Activated CD4-positive, alpha-beta memory T cell treated with anti-CD3 and anti-CD28 coated beads for 36 hours (primary cell): ENCODE results near the gene CD160. TPM values are rescaled to one million over a fixed set of nuclear protein-coding genes. Genes with fewer than 3 reads are reported as not detected.
"Not testable (repeated sequence)": the region's sequence is repeated elsewhere in the genome, so short reads cannot be mapped to it uniquely, and the experiment has no call there.

ENCODE experiments used
- CTCF ChIA-PET: fragments of 350-600 bp; sonication (Branson Sonifier 250); formaldehyde crosslinking; loops from one replicate; lab custom pipeline; 2021; ENCODE audit warnings: antibody characterized with exemption, inconsistent platforms; lab: Charles Lee
- POLR2A ChIA-PET: fragments of 350-600 bp; sonication (Branson Sonifier 250); formaldehyde crosslinking; loops from one replicate; lab custom pipeline; 2021; ENCODE audit warnings: antibody characterized with exemption; lab: Charles Lee
- DNase-seq: peaks from one replicate; pipeline ENCODE4 v3.0.0-alpha.2; 2020
- H3K27ac Mint-ChIP-seq: one replicate; pipeline ENCODE4 v1.8.0; 2021; ENCODE audit warnings: mixed read lengths
- H3K27me3 Mint-ChIP-seq: one replicate; pipeline ENCODE4 v1.8.0; 2021; ENCODE audit warnings: mixed read lengths
- H3K36me3 Mint-ChIP-seq: one replicate; pipeline ENCODE4 v1.8.0; 2021; ENCODE audit warnings: mixed read lengths
- H3K4me1 Mint-ChIP-seq: one replicate; pipeline ENCODE4 v1.8.0; 2021; ENCODE audit warnings: low read depth, mixed read lengths
- H3K4me3 Mint-ChIP-seq: one replicate; pipeline ENCODE4 v1.8.0; 2021; ENCODE audit warnings: mild to moderate bottlenecking, mixed read lengths
- H3K9me3 Mint-ChIP-seq: one replicate; pipeline ENCODE4 v1.8.0; 2021; ENCODE audit warnings: mixed read lengths
- intact Hi-C: fragments of 100-400 bp; cut with micrococcal nuclease; formaldehyde crosslinking; loops from one replicate; pipeline ENCODE4 v1.15.1; 2023
- total RNA-seq, 2 experiments: library from RNA; stranded (reverse); gene quantifications; one replicate each; pipeline ENCODE4 v1.2.3, GENCODE V29; 2021

Gene CD160
- under 1 TPM; 0.14 to 0.31 TPM for total RNA-seq

GRCh38 chr1:145719230-145720079 is at the start of gene CD160:
Gene CD160 (plus strand): TSS chr1:145719499. CDS start chr1:145728328, 8,829 bp downstream.
- Mint-ChIP-seq H3K4me3 (no peak within 1 kb of the TSS), H3K27ac (no peak within 1 kb of the TSS), H3K27me3 (peaks cover 21% of the 10 kb centered on the region), H3K4me1 (peaks cover 19% of the 10 kb centered on the region), H3K9me3 (no peaks in the 10 kb centered on the region), H3K36me3 (no peaks in the 10 kb centered on the region)
- DNase-seq: peak; percentile 16
- intact Hi-C loops: no loop called here
- ChIA-PET CTCF (interaction anchor here (0.8 to 3.2 kb wide), 5 partner anchors 10 to 109 kb away, joined by 3 to 26 read pairs (median 4); no protein-coding TSS in a partner anchor), POLR2A (no interaction called here)

GRCh38 chr1:145670995-145671745 is 48.1 kb upstream of the CD160 start:
- DNase-seq, intact Hi-C loops, H3K9me3 Mint-ChIP-seq, H3K27me3 Mint-ChIP-seq, POLR2A ChIA-PET, H3K4me3 Mint-ChIP-seq, CTCF ChIA-PET, H3K27ac Mint-ChIP-seq: not testable (repeated sequence)
- peaks cover 14% of the 10 kb centered on the region for H3K4me1 Mint-ChIP-seq
- H3K36me3 Mint-ChIP-seq: peaks cover 15% of the 10 kb centered on the region

- POLR2A ChIA-PET, H3K9me3 Mint-ChIP-seq, H3K27me3 Mint-ChIP-seq, DNase-seq, CTCF ChIA-PET, H3K27ac Mint-ChIP-seq, intact Hi-C loops, H3K36me3 Mint-ChIP-seq, H3K4me3 Mint-ChIP-seq: not testable (repeated sequence)
- peaks cover 14% of the 10 kb centered on the region for H3K4me1 Mint-ChIP-seq
These were observed 46.1 kb upstream of the CD160 start for GRCh38 chr1:145673217-145673616.

DNA sequence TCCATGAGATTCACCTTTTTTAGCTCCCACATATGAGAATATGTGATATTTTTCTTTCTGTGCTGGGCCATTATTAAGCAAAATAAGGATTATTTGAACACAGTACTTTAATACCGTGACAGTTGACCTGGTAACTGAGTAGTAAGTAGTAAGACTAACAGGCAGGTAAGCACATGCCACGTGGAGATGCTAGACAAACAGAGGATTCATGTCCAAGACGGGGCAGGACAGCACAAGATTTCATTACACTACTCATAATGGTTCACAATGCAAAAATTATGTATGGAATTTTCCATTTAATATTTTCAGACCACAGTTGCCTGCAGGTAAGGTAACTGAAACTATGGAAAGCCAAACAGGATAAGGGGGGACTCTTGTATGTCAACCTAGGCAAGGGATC is 34.4 kb upstream of the CD160 start:
- H3K9me3 Mint-ChIP-seq, POLR2A ChIA-PET, intact Hi-C loops, H3K27me3 Mint-ChIP-seq, DNase-seq, H3K4me3 Mint-ChIP-seq, H3K36me3 Mint-ChIP-seq, CTCF ChIA-PET, H3K27ac Mint-ChIP-seq: not testable (repeated sequence)
- peaks cover 11% of the 10 kb centered on the region for H3K4me1 Mint-ChIP-seq

- H3K27me3 Mint-ChIP-seq, H3K27ac Mint-ChIP-seq, POLR2A ChIA-PET, DNase-seq, CTCF ChIA-PET, H3K9me3 Mint-ChIP-seq, H3K36me3 Mint-ChIP-seq, intact Hi-C loops, H3K4me3 Mint-ChIP-seq: not testable (repeated sequence)
- peaks cover 23% of the 10 kb centered on the region for H3K4me1 Mint-ChIP-seq
These were observed 33.2 kb upstream of the CD160 start for GRCh38 chr1:145686078-145686477.

DNA sequence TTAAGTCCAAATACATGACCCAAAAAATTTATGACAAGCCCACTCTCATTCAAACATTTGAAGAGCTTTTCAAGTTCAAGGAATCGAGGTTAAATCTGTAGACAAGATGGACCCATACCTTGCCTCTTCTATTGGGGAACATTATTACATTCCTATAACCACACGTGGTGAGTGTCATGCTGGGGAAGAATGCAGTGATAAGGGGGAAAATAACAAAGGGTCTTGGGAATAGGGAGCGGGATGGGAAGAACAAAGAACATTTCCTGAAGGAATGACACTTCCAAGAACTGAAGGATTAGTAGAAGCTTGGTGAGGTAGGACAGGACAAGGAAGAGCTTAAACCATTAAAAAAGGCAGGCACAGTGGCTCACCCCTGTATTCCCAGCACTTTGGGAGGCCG is 31.0 kb upstream of the CD160 start:
- intact Hi-C loops: no loop called here
- POLR2A ChIA-PET: no interaction called here

GRCh38 chr1:145688924-145689323 is 30.4 kb upstream of the CD160 start:
- ChIA-PET POLR2A (no interaction called here), CTCF (interaction anchor here (5.3 kb wide), 1 partner anchor 32 kb away, joined by 26 read pairs; the partner anchor contains the start of gene CD160)
- no peaks in the 10 kb centered on the region for H3K9me3 Mint-ChIP-seq

More for the DNA sequence above, 31.0 kb upstream of the CD160 start:
- Mint-ChIP-seq H3K27ac (no peak overlapping the region), H3K36me3 (no peaks in the 10 kb centered on the region), H3K4me3 (no peak overlapping the region), H3K27me3 (no peaks in the 10 kb centered on the region), H3K9me3 (no peaks in the 10 kb centered on the region), H3K4me1 (peaks cover 23% of the 10 kb centered on the region)
- CTCF ChIA-PET: interaction anchor here (5.3 kb wide), 1 partner anchor 32 kb away, joined by 26 read pairs; the partner anchor contains the start of gene CD160
- no peak for DNase-seq

GRCh38 chr1:145689922-145690321 is 29.4 kb upstream of the CD160 start:
- H3K4me1 Mint-ChIP-seq: peaks cover 23% of the 10 kb centered on the region
- H3K27me3 Mint-ChIP-seq: no peaks in the 10 kb centered on the region
- ChIA-PET CTCF (interaction anchor here (5.3 kb wide), 1 partner anchor 31 kb away, joined by 26 read pairs; the partner anchor contains the start of gene CD160), POLR2A (no interaction called here)
- no peak for DNase-seq
- H3K27ac Mint-ChIP-seq: no peak overlapping the region
- no peaks in the 10 kb centered on the region for H3K9me3 Mint-ChIP-seq
- intact Hi-C loops: no loop called here
- no peaks in the 10 kb centered on the region for H3K36me3 Mint-ChIP-seq
- H3K4me3 Mint-ChIP-seq: no peak overlapping the region

More at GRCh38 chr1:145688924-145689323, 30.4 kb upstream of the CD160 start:
- peaks cover 23% of the 10 kb centered on the region for H3K4me1 Mint-ChIP-seq
- no peak overlapping the region for H3K27ac Mint-ChIP-seq
- no peaks in the 10 kb centered on the region for H3K36me3 Mint-ChIP-seq
- intact Hi-C loops: no loop called here
- no peak overlapping the region for H3K4me3 Mint-ChIP-seq
- no peaks in the 10 kb centered on the region for H3K27me3 Mint-ChIP-seq
- DNase-seq: no peak

GRCh38 chr1:145690587-145691558 is 28.4 kb upstream of the CD160 start:
- POLR2A ChIA-PET: no interaction called here
- DNase-seq: peak; percentile 54
- no peak overlapping the region for H3K27ac Mint-ChIP-seq
- no peaks in the 10 kb centered on the region for H3K27me3 Mint-ChIP-seq
- peaks cover 23% of the 10 kb centered on the region for H3K4me1 Mint-ChIP-seq
- intact Hi-C loops: no loop called here
- CTCF ChIA-PET: interaction anchor here (5.3 kb wide), 1 partner anchor 30 kb away, joined by 26 read pairs; the partner anchor contains the start of gene CD160
- no peak overlapping the region for H3K4me3 Mint-ChIP-seq
- H3K36me3 Mint-ChIP-seq: no peaks in the 10 kb centered on the region
- H3K9me3 Mint-ChIP-seq: no peaks in the 10 kb centered on the region

DNA sequence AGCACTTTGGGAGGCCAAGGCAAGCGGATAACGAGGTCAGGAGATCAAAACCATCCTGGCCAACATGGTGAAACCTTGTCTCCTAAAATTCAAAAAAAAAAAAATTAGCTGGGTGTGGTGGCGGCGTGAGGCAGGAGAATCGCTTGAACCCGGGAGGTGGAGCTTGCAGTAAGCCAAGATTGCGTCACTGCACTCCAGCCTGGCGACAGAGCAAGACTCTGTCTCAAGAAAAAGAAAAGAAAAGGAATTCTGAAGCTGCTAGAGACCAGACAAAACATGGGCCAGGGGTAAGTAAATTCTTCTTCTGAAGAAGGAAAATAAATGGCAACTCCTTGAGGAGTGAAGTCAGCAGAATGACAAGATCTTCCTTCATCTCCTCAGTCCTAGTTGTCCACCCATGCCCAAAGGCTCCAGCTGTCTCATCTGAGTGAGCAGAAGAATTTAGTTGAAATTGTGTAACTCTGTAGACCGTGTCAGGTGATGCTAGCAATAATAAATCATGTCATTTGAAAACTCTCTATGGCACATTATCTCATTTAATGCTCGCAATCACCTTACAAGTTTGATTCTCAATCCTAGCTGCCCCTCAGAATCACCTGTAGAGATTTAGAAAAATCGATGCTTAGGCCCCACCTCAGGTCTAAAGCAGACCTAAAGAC is 26.4 kb upstream of the CD160 start:
- no peak overlapping the region for H3K4me3 Mint-ChIP-seq
- no peaks in the 10 kb centered on the region for H3K36me3 Mint-ChIP-seq
- ChIA-PET POLR2A (interaction anchor here (0.7 kb wide), 1 partner anchor 37 kb away, joined by 3 read pairs; no protein-coding TSS in a partner anchor), CTCF (interaction anchor here (5.3 kb wide), 1 partner anchor 28 kb away, joined by 26 read pairs; the partner anchor contains the start of gene CD160)
- no peak overlapping the region for H3K27ac Mint-ChIP-seq
- peaks cover 23% of the 10 kb centered on the region for H3K4me1 Mint-ChIP-seq
- DNase-seq: no peak
- H3K27me3 Mint-ChIP-seq: no peaks in the 10 kb centered on the region
- no peaks in the 10 kb centered on the region for H3K9me3 Mint-ChIP-seq
- intact Hi-C loops: no loop called here
